AG04449 (cell line): ENCODE results near the gene ESPNL.

Experiments used
- CTCF ChIA-PET: fragments of 350-600 bp; formaldehyde crosslinking; extraction: SDS; loops from one replicate; lab custom pipeline; 2021; ENCODE audit warnings: antibody characterized with exemption; lab: Yijun Ruan, JAX
- POLR2A ChIA-PET: fragments of 400-600, 350-600 bp; formaldehyde crosslinking; extraction: SDS; loops from one replicate; lab custom pipeline; 2020; ENCODE audit warnings: antibody characterized with exemption, inconsistent platforms; lab: Yijun Ruan, JAX
- DNase-seq: peaks from one replicate; pipeline ENCODE4 v3.0.0-alpha.2; 2010; ENCODE audit warnings: low read depth, low spot score
- H3K4me3 ChIP-seq: 2 replicates; pipeline ENCODE4 v1.5.1; 2011; ENCODE audit warnings: low read depth, mild to moderate bottlenecking, control low read depth, low read length
- CTCF ChIP-seq: IDR thresholded peaks from one replicate; pipeline ENCODE4 v1.5.1; 2011; ENCODE audit warnings: mild to moderate bottlenecking, moderate library complexity, low read length, control low read depth, inconsistent platforms; ENCODE audit not compliant: insufficient read depth; ENCODE audit errors: missing control alignments

ESPNL gene

GRCh38 chr2:238174291-238174690 lies 74.2 kb downstream of the ESPNL start:
- POLR2A ChIA-PET: no interaction called here
- CTCF ChIA-PET: no interaction called here
- no peak overlapping the region for H3K4me3 ChIP-seq
- DNase-seq: no peak
- no peak for TF ChIP-seq CTCF

- ChIA-PET POLR2A (no interaction called here), CTCF (no interaction called here)
- DNase-seq: no peak
- H3K4me3 ChIP-seq: no peak overlapping the region
- TF ChIP-seq CTCF: no peak
These were observed 74.6 kb downstream of the ESPNL start for GRCh38 chr2:238174701-238175100.

GRCh38 chr2:238176613-238177012 lies 76.5 kb downstream of the ESPNL start:
- ChIA-PET POLR2A (no interaction called here), CTCF (interaction anchor here (1.2 to 1.6 kb wide), 3 partner anchors 11 to 318 kb away, joined by 3 to 5 read pairs (median 3); no protein-coding TSS in a partner anchor)
- DNase-seq: no peak
- TF ChIP-seq CTCF: no peak
- H3K4me3 ChIP-seq: no peak overlapping the region

GRCh38 chr2:238180554-238180953 lies 80.4 kb downstream of the ESPNL start:
- ChIA-PET POLR2A (no interaction called here), CTCF (interaction anchor here (1.0 kb wide), 1 partner anchor 82 kb away, joined by 3 read pairs; no protein-coding TSS in a partner anchor)
- DNase-seq: no peak
- TF ChIP-seq CTCF: no peak
- no peak overlapping the region for H3K4me3 ChIP-seq

- TF ChIP-seq CTCF: no peak
- no peak overlapping the region for H3K4me3 ChIP-seq
- ChIA-PET CTCF (interaction anchor here (1.0 kb wide), 1 partner anchor 9 kb away, joined by 3 read pairs; no protein-coding TSS in a partner anchor), POLR2A (interaction anchor here (0.6 kb wide), 1 partner anchor 11 kb away, joined by 3 read pairs; no protein-coding TSS in a partner anchor)
- DNase-seq: no peak
These were observed 82.2 kb downstream of the ESPNL start for GRCh38 chr2:238182362-238182761.
